ENCODE results near the gene APBA2.

DNA sequence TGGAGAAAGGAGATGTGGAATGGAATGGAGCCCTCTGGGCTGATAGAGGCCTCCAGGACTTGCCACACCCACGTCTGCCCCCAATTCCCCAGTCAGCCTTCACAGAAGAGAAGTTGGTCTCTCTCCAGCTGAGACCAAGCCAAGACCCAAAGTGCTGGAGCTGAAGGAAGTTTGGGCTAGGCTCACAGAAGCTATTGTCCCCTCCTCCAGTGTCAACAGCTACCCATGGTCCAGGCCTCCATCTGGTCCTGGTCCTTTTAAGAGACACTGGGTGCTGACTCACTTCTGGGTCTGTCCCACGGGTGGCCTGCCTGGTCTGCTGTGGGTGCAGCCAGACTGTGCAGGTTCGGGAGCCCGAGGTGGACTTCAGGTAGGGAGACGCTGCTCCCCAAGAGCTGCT lies 179.8 kb downstream of the APBA2 start:
- TF ChIP-seq GATA1 (IDR thresholded peaks at IDR 0.05; ENCODE audit: low read depth, low read length) = no peak
- no peak for TF ChIP-seq POLR2A (IDR thresholded peaks at IDR 0.05; ENCODE audit: low read length)
